Left ventricle myocardium inferior (tissue), 1 donor: ENCODE results near the gene TSPAN15. TPM values are rescaled to one million over a fixed set of nuclear protein-coding genes. Genes with fewer than 3 reads are reported as not detected.

Experiments used
- DNase-seq: peaks from one replicate; pipeline ENCODE4 v3.0.0-alpha.2; 2020
- H3K27ac ChIP-seq: fragments of 200-600 bp; replicated peaks from 2 replicates; pipeline ENCODE4 v1.8.0; 2021
- H3K27me3 ChIP-seq: fragments of 200-600 bp; 2 replicates; pipeline ENCODE4 v1.8.0; 2021; ENCODE audit warnings: low read depth
- H3K36me3 ChIP-seq: fragments of 200-600 bp; 2 replicates; pipeline ENCODE4 v1.8.0; 2021
- H3K4me1 ChIP-seq: fragments of 200-600 bp; 2 replicates; pipeline ENCODE4 v1.8.0; 2021
- H3K4me3 ChIP-seq: fragments of 200-600 bp; 2 replicates; pipeline ENCODE4 v1.8.0; 2021; ENCODE audit warnings: mild to moderate bottlenecking, moderate library complexity
- H3K9me3 ChIP-seq: fragments of 200-600 bp; replicated peaks from 2 replicates; pipeline ENCODE4 v1.8.0; 2021
- CTCF ChIP-seq: fragments of 200-600 bp; IDR thresholded peaks from 2 replicates; pipeline ENCODE4 v1.8.0; 2021; ENCODE audit warnings: antibody characterized with exemption, mild to moderate bottlenecking, borderline replicate concordance
- intact Hi-C: fragments of 100-400 bp; cut with micrococcal nuclease; formaldehyde crosslinking; loops from one replicate; pipeline ENCODE4 v1.11.0; 2022
- total RNA-seq: library from RNA; stranded (reverse); fragmentation: NEBNext Ultra II Directional; extraction: Animal tissue kit (Norgen Biotek cat#: 25700); gene quantifications from one replicate; pipeline ENCODE4 v1.2.1, GENCODE V29; 2021
- donor health status: DM: no; HTN: yes; CAD: no; lungs with severe emphysema.

The TSPAN15 gene
- total RNA-seq, 1 donor from 2014 or later = 6.8 TPM

GRCh38 chr10:69492091-69492745 is 41.0 kb downstream of the TSPAN15 start:
- no peak overlapping the region for H3K4me3 ChIP-seq
- peaks cover 12% of the 10 kb centered on the region for H3K9me3 ChIP-seq
- intact Hi-C loops = no loop called here
- no peak for DNase-seq
- peaks cover 17% of the 10 kb centered on the region for H3K4me1 ChIP-seq
- peaks cover 4% of the 10 kb centered on the region for H3K36me3 ChIP-seq
- no peak for TF ChIP-seq CTCF
- peak overlapping the region; percentile 36 for H3K27ac ChIP-seq
- H3K27me3 ChIP-seq = no peaks in the 10 kb centered on the region

GRCh38 chr10:69492746-69493462 is 41.6 kb downstream of the TSPAN15 start:
- H3K4me1 ChIP-seq = peaks cover 15% of the 10 kb centered on the region
- intact Hi-C loops = no loop called here
- H3K9me3 ChIP-seq = peaks cover 12% of the 10 kb centered on the region
- H3K36me3 ChIP-seq = peaks cover 4% of the 10 kb centered on the region
- no peaks in the 10 kb centered on the region for H3K27me3 ChIP-seq
- H3K27ac ChIP-seq = peak overlapping the region; percentile 36
- no peak for TF ChIP-seq CTCF
- no peak for DNase-seq
- H3K4me3 ChIP-seq = no peak overlapping the region

- Histone ChIP-seq H3K27me3 (no peaks in the 10 kb centered on the region), H3K9me3 (no peaks in the 10 kb centered on the region), H3K4me3 (no peak overlapping the region), H3K27ac (no peak overlapping the region), H3K4me1 (peaks cover 18% of the 10 kb centered on the region), H3K36me3 (no peaks in the 10 kb centered on the region)
- intact Hi-C loops = no loop called here
- no peak for DNase-seq
- TF ChIP-seq CTCF = no peak
Measured at GRCh38 chr10:69494626-69495558, 43.6 kb downstream of the TSPAN15 start.

- Histone ChIP-seq H3K4me1 (peaks cover 18% of the 10 kb centered on the region), H3K27ac (no peak overlapping the region), H3K4me3 (no peak overlapping the region), H3K9me3 (no peaks in the 10 kb centered on the region), H3K36me3 (no peaks in the 10 kb centered on the region), H3K27me3 (no peaks in the 10 kb centered on the region)
- intact Hi-C loops = no loop called here
- no peak for DNase-seq
- no peak for TF ChIP-seq CTCF
Measured at GRCh38 chr10:69495666-69496065, 44.4 kb downstream of the TSPAN15 start.
